HG02759 (cell line): ENCODE data around the gene HINFP.
"Not testable (repeated sequence)": the region's sequence is repeated elsewhere in the genome, so short reads cannot be mapped to it uniquely, and the experiment has no call there.

Experiments
- ATAC-seq: cut with Tn5 transposase; IDR thresholded peaks from one replicate; pipeline ENCODE4 v1.9.1; 2021; ENCODE audit warnings: mild to moderate bottlenecking, moderate library complexity; ENCODE audit not compliant: unreplicated experiment

HINFP gene

DNA sequence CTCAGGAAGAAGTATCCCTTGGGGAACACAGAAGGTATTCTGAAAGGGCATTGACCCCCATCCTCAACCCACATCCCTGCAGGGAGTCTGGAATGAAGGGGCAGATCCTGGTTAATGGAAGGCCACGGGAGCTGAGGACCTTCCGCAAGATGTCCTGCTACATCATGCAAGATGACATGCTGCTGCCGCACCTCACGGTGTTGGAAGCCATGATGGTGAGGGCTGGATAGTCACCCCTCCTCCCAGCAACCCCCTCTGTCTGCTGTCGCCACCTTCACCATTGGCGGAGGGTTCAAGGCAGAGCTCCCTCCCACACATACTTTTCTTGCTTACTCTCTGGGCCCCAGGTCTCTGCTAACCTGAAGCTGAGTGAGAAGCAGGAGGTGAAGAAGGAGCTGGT lies 32.8 kb downstream of the HINFP start:
- no peak for ATAC-seq

DNA sequence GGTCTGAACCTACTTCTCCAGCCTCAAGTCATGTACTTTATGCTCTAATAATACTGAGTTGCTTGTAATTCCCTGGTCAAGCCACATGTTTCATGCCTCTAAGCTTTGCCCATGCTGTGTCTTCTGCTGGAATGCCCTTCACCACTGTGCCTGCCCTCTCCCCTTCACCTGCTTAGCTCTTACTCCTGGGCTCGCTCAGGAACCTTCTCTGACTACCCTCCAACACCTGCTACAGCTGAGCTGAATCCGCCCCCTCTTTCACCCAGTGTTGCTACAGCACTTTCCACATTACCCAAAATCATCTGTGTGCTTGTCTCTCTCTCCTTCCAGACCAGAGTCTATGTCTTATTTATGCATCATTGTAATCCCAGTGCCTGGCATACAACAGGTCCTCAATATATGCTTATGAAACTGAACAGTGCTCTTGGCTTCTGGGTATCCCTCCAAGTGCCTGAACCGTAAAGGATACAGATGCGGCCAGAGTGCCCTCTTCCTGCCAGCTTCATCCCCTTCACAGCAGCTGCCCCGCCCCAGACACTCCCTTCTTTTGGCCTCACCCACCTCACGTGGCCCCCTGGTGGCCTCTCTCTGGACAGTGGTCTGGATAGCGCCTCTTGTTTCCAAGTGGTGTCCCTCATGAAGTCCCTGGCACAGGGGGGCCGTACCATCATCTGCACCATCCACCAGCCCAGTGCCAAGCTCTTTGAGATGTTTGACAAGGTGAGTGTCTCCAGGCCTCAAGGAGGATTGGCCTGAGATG lies 34.5 kb downstream of the HINFP start:
- no peak for ATAC-seq

DNA sequence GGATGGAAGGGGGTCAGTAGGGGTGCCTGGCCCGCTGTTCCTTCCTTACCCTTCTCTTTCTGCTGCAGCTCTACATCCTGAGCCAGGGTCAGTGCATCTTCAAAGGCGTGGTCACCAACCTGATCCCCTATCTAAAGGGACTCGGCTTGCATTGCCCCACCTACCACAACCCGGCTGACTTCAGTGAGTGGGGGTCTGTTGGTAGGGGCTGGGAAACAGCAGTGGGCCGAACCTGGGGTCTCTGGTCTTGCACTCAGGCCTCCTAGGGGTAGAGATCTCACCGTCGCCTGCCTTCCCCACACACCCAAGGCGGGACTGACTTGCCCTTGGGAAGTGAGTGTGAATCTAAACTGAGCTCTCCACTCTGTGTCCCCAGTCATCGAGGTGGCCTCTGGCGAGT lies 35.1 kb downstream of the HINFP start:
- no peak for ATAC-seq

DNA sequence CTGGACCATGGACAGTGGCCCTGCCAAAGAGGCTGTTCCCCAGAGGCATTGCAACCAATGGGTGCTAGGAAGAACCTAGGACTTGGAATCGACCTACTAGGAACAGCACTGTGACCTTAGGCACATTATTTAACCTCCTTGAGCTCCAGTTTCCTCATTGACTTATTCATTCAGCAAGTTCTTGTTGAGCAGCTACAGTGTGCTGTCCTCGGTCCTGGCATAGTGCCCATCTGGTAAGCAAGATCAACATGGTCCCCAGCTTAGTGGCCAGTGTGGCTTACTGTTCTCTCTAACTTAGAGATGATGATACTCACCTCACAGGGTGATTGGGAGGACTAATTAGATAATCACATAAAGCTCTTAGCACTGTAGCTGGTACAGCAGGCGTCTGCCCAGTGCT lies 35.7 kb downstream of the HINFP start:
- no peak for ATAC-seq

DNA sequence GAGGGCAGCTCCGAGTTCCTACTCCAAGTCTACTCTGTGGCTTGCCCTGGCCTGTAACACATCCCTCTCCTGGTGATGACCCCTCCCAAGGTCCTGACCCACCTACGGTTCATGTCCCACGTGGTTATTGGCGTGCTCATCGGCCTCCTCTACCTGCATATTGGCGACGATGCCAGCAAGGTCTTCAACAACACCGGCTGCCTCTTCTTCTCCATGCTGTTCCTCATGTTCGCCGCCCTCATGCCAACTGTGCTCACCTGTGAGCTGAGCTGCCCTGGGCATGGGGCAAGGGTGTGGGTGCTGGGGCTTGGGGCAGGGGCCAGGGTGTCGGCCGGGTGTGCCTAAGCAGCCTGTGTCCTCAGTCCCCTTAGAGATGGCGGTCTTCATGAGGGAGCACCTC lies 37.1 kb downstream of the HINFP start:
- no peak for ATAC-seq

DNA sequence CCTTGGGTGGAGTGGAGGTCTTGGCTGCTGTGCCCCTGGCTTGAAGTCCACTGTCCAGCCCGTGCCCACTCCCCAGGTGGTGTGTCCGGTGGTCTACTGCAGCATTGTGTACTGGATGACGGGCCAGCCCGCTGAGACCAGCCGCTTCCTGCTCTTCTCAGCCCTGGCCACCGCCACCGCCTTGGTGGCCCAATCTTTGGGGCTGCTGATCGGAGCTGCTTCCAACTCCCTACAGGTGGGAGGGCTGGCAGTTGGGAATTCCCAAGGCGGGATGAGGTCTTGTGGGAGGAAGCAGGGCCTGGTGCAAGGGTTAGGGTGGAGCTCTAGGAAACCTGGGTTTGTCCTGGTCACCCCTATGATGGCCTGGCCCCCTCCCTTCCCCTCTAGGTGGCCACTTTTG lies 38.8 kb downstream of the HINFP start:
- no peak for ATAC-seq

DNA sequence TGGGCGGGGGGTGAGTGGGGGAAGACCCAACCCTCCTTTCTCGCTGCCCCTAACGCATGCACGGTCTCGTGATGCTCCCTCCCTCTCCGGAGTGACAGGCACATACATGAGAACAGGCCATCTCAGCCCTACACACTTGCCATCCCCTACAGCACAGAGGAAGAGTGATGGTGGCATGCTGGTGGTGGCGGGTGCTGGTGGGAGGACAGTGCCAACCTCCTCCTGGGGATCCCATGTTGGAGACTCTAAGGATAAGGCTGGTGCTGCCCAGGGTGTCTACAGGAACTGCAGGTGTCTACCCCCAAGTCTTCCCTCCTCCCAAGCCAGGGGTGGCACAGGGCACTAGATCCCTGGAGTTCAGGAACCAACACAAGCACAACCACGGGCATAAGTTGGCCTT lies 40.5 kb downstream of the HINFP start:
- ATAC-seq: no peak

DNA sequence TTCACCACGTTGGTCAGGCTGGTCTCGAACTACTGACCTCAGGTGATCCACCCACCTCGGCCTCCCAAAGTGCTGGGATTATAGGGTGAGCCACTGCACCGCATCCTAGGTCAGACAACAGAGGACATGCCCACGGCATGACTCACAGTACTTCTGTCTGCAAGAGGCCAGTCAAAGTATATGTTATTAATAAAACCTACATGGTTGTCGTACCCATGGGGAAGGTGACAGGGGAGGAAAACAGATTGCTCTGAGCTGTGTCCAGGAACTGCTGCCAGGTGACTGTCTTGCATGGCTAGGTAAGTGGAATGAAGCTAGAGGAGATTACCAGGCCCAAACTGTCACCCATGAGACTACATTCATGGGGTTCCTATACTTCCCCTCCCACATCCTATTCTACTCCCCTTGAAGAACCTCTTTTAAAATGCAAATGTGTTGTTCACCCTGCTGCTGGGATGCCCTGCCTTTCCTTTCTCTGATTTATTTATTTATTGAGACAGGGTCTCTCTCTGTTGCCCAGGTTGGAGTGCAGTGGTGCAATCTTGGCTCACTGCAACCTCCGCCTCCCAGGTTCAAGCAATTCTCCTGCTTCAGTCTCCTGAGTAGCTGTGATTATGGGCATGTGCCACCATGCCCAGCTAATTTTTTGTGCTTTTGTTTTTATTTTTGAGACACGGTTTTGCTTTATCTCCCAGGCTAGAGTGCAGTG lies 45.1 kb downstream of the HINFP start:
- no peak for ATAC-seq

DNA sequence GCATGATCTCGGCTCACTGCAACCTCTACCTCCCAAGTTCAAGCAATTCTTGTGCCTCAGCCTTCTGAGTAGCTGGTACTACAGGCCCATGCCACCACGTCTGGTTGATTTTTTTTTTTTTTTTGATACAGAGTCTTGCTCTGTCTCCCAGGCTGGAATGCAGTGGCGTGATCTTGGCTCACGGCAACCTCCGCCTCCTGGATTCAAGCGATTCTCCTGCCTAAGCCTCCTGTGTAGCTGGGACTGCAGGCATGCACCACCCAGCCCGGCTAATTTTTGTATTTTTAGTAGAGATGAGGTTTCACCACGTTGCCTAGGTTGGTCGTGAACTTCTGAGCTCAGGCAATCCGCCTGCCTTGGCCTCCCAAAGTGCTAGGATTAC lies 45.7 kb downstream of the HINFP start:
- not testable (repeated sequence) for ATAC-seq

DNA sequence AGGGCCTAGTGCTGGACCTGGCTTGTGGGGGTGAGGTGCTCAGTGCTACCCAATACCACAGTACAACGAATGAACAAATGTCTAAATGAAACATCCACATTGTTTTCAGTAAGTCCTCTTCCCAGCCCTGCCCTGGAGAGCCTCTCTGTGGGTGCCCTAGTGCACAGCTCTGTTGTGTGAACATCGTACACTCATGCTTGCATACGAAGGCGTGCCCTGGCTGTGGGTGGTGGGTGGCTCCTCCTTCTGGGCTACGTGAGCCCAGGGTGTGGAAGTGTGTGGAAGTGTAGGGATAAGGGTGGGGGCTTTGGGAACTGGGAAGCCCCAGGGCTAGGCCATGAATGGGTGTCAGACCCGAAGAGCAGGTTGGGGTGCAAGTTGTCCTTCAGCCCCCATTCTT lies 46.6 kb downstream of the HINFP start:
- no peak for ATAC-seq

DNA sequence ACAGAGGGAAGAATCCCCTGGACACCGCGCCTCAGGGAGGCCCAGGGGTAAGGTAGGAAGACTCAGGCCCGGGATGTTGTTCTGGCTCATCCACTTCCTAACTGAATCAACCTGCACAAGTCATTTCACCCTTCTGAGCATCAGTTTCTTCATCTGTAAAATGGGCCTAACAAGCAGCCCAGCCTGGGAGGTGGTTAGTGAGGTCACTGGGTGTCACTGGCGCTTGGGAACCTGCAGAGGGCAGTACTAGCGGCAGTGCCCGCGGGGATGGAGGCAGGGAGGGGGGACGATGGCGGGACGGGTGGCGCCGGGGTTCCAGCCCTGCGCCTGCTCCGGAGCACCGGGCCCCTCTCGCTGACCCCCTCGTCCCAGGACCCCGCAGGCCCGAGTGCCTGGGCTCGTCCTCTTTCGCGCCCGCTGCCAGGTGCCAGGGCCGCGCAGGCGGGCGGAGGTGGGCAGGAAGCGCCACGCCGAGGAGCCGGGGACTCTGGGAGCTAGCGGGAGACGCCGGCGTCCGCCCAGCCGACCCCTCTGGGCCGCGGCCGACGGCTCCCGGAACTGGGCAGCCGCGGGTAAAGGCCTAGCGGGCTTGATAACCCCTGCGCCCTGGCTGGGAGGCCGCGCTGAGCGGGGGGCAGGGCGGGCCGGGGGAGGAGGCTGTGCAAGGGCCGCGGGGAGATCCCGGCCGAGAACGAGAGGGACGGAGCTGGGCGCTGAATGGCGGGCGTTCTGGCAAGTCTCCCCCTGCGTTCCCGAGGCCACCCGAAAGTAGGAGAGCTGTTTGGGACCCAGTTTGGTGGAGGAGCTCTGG lies 47.3 kb downstream of the HINFP start, which contains the start of gene NLRX1:
TSS of gene NLRX1 (plus strand) at position 255 of the 811 bp plus-strand sequence. CDS start 2,679 bp downstream, outside the sequence.
- ATAC-seq: peak; percentile 92

DNA sequence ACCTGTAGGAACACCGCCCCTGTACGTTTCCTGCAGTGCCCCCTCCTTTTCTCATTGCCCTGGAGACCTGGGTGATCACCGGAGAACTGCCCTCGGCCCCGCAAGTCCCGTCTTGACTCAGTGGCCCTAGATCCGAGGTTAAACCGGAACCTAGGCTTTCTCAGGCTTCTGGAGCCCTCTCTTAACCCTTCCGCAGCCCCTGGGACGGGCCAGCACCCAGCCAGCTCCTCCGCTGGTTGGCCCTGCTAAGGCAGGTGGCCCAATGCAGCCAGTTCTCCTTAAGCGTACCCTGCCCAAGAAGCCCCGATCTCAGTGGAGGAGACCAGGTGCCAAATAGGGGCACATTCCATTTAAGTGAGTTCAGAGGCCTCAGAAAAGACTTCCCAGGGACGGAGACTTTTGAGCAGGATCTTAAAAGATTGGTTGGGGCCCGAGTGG lies 47.9 kb downstream of the HINFP start:
- ATAC-seq: peak; percentile 22

DNA sequence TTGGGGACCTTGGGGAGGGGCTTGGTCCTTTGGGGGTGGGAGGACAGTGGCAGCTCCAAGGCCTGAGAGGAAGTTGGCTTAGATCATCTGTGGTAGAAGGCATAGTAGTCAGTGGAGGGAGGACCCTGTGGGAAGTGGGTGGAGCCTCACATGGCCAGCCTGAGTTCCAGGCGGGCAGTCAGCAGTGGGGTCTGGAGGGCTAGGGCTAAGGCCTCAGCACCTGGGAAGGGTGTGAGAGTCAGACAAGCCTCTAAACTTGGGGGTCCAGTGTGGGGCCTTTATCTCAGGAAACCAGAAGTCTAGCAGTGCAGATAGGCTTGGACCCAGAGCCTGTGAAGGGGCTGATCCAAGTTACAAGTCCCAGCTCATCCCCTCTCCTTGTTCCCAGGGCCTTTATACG lies 51.1 kb downstream of the HINFP start:
- ATAC-seq: no peak

DNA sequence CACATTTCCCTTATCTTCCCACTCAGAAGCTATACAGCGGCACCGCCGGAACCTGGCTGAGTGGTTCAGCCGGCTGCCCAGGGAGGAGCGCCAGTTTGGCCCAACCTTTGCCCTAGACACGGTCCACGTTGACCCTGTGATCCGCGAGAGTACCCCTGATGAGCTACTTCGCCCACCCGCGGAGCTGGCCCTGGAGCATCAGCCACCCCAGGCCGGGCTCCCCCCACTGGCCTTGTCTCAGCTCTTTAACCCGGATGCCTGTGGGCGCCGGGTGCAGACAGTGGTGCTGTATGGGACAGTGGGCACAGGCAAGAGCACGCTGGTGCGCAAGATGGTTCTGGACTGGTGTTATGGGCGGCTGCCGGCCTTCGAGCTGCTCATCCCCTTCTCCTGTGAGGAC lies 52.1 kb downstream of the HINFP start:
- no peak for ATAC-seq

DNA sequence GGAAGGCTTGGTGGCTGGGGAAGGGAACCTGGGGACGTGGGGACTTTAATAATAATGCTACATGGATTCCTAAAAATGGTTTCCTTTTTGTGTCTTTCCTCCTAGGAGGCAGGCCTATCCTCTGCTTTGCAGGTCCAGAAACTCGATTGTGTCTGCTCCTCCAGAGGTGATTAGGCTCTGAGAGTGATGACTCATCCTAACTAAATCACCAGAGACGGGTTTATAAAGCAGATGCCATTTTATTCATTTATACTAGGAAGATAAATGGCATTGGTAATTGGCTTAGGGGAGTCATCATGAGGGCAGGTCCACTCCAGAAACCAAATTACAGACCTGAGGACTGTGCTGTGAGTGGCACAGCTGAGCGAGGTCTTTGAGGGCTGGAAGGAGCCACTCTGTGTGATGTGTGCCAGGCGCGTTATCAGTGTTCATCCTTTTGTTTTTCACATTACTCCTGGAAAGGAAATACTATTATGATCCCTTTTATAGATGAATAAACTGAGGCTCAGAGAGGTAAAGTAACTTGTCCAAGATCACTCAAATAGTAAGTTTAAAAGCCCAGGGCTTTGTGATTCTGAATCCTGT lies 54.2 kb downstream of the HINFP start:
- no peak for ATAC-seq

DNA sequence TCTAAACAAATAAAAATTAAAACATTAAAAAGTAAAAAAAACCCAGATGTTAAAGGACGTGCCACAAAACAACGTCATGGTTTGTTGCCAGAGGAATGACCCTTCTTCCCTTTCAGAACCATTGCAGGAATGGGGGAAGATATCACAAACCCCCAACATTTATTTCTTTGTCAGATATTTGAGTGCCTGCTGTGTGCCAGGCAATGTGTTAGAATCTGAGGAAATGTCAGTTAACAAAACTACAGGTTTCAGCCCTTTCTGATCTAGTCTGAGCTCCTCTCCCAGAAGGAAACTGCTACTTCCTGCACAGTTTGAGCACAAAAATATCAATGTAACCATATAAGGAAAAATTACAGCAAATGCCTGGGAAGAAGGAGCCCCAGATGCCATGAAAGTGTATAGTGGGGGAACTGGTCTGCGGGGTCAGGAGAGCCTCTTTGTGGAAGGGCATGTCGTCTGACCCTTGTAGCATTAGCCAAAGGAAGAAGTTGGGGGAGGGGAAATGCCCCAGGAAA lies 56.8 kb downstream of the HINFP start:
- no peak for ATAC-seq

DNA sequence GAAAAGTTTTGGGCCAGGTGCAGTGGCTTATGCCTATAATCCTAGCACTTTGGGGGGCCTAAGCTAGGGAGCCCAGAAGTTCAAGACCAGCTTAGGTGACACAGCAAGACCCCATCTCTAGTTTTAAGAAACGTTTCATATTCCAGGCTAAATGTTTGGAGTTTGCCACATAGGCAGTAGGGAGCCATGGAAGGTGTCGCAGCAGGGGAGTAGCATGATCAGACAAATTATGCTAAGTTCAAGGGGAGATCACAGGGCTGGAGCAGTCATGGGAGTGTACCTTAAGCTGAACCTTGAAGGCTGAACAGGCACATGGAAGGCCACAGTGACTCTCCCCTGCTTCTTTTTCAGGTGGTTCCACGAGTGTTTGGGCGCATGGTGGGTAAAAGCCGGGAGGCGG lies 58.0 kb downstream of the HINFP start:
- no peak for ATAC-seq

DNA sequence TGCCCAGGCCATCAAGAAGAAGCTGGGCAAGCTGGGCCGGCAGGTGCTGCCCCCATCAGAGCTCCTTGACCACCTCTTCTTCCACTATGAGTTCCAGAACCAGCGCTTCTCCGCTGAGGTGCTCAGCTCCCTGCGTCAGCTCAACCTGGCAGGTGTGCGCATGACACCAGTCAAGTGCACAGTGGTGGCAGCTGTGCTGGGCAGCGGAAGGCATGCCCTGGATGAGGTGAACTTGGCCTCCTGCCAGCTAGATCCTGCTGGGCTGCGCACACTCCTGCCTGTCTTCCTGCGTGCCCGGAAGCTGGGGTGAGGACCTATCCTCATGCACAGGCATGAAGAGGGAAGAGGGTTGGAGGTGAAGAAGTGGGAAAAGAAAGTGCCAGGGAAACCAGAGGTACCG lies 58.6 kb downstream of the HINFP start:
- ATAC-seq: no peak

DNA sequence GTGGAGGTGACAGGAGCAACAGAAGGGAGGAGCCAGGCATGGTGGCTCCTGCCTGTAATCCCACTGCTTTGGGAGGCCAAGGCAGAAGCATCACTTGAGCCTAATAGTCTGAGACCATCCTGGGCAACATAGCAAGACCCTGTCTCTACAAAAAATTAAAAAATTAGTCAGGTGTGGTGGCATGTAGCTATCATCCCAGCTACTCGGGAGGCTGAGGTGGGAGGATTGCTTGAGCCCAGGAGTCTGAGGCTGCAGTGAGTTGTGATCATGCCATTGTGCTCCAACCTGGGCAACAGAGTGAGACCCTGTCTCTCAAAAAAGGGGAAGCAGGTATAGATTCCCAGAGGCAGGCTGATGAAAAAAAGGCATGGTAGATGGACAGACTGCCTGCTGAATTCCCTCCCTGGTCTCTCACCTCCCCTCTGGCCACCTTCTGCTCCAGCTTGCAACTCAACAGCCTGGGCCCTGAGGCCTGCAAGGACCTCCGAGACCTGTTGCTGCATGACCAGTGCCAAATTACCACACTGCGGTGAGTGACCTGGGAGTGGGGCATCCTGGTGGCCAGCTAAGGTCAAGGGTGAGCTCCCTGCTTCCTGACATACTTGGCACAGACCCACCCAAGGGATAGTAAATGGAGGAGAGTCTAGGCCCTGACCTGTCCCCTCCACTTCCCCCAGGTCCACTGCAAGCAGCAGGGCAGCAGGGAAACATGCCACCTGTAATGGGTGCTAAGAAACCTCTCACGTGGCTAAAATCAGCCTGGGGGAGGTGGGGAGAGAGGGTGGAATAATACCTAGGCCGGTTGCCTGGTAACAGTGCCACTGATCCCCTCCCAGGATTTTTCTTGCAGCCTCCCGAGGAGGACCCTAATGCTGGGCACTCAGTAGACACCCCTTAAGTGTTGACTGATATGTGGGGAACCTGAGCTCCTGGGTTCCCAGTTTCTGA lies 59.6 kb downstream of the HINFP start:
- ATAC-seq: no peak
